Hepatocyte (in vitro differentiated cells): ENCODE results near the gene NOTCH4.

ENCODE experiments used
- CTCF ChIP-seq: fragments of 200-600 bp; sonication (generic); IDR thresholded peaks from 2 replicates; pipeline ENCODE4 v1.5.1; 2016; ENCODE audit warnings: antibody characterized with exemption, mild to moderate bottlenecking; ENCODE audit not compliant: poor library complexity
- EZH2 ChIP-seq: fragments of 200-600 bp; sonication (generic); IDR thresholded peaks from 2 replicates; pipeline ENCODE4 v1.6.1; 2016; ENCODE audit warnings: antibody characterized with exemption, mild to moderate bottlenecking, borderline replicate concordance

- TF ChIP-seq CTCF (no peak), EZH2 (no peak)
These were observed 54.9 kb downstream of the NOTCH4 start for GRCh38 chr6:32168807-32169591.
